ENCODE results near the gene UGT1A10. TPM values are rescaled to one million over a fixed set of nuclear protein-coding genes. Genes with fewer than 3 reads are reported as not detected.

The UGT1A10 gene
- total and polyA plus RNA-seq, 2 of the 13 experiments (the other 11 are each of a cell fraction or from before 2014, with no cell fraction given) = not detected

DNA sequence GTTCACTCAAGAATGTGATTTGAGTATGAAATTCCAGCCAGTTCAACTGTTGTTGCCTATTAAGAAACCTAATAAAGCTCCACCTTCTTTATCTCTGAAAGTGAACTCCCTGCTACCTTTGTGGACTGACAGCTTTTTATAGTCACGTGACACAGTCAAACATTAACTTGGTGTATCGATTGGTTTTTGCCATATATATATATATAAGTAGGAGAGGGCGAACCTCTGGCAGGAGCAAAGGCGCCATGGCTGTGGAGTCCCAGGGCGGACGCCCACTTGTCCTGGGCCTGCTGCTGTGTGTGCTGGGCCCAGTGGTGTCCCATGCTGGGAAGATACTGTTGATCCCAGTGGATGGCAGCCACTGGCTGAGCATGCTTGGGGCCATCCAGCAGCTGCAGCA lies 123.8 kb downstream of the UGT1A10 start, which contains the start of gene UGT1A1 (continued):
- TF ChIP-seq RERE (CRISPR knock-in tag; IDR thresholded peaks at IDR 0.05; ENCODE audit: low read depth) (no peak), ZBTB34 (CRISPR knock-in tag; IDR thresholded peaks at IDR 0.05) (no peak), ZSCAN21 (CRISPR knock-in tag; IDR thresholded peaks at IDR 0.05; ENCODE audit: borderline replicate concordance) (no peak), BHLHE40 (IDR thresholded peaks at IDR 0.05; ENCODE audit: low read length) (0 out of 2 replicates have a peak, but pooled peaks have one; percentile 16), HNF1A (IDR thresholded peaks at IDR 0.05; ENCODE audit: low read depth) (peak; percentile 79), HNF1A (CRISPR knock-in tag; IDR thresholded peaks at IDR 0.05; ENCODE audit: borderline replicate concordance) (no peak), NCOR1 (IDR thresholded peaks at IDR 0.05; ENCODE audit: borderline replicate concordance, low read length) (peak; percentile 25; the same call in 1 of the 2 replicates), ZNF121 (CRISPR knock-in tag; IDR thresholded peaks at IDR 0.05) (no peak), MIER3 (CRISPR knock-in tag; IDR thresholded peaks at IDR 0.05; ENCODE audit: borderline replicate concordance) (no peak), ZBTB38 (CRISPR knock-in tag; IDR thresholded peaks at IDR 0.05) (peak; percentile 34; the same call in 1 of the 2 replicates), RAD51 (IDR thresholded peaks at IDR 0.05; ENCODE audit: borderline replicate concordance) (peak; percentile 93)
- TF ChIP-seq, protein P1, sequence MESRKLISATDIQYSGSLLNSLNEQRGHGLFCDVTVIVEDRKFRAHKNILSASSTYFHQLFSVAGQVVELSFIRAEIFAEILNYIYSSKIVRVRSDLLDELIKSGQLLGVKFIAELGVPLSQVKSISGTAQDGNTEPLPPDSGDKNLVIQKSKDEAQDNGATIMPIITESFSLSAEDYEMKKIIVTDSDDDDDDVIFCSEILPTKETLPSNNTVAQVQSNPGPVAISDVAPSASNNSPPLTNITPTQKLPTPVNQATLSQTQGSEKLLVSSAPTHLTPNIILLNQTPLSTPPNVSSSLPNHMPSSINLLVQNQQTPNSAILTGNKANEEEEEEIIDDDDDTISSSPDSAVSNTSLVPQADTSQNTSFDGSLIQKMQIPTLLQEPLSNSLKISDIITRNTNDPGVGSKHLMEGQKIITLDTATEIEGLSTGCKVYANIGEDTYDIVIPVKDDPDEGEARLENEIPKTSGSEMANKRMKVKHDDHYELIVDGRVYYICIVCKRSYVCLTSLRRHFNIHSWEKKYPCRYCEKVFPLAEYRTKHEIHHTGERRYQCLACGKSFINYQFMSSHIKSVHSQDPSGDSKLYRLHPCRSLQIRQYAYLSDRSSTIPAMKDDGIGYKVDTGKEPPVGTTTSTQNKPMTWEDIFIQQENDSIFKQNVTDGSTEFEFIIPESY (CRISPR knock-in tag; IDR thresholded peaks at IDR 0.05) = peak; percentile 72
- TF ChIP-seq, protein P2, sequence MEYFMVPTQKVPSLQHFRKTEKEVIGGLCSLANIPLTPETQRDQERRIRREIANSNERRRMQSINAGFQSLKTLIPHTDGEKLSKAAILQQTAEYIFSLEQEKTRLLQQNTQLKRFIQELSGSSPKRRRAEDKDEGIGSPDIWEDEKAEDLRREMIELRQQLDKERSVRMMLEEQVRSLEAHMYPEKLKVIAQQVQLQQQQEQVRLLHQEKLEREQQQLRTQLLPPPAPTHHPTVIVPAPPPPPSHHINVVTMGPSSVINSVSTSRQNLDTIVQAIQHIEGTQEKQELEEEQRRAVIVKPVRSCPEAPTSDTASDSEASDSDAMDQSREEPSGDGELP (IDR thresholded peaks at IDR 0.05; ENCODE audit: borderline replicate concordance, low read depth) = no peak
